ENCODE measurements around the gene IFT81.
"Not testable (repeated sequence)": the region's sequence is repeated elsewhere in the genome, so short reads cannot be mapped to it uniquely, and the experiment has no call there.

Gene IFT81

DNA sequence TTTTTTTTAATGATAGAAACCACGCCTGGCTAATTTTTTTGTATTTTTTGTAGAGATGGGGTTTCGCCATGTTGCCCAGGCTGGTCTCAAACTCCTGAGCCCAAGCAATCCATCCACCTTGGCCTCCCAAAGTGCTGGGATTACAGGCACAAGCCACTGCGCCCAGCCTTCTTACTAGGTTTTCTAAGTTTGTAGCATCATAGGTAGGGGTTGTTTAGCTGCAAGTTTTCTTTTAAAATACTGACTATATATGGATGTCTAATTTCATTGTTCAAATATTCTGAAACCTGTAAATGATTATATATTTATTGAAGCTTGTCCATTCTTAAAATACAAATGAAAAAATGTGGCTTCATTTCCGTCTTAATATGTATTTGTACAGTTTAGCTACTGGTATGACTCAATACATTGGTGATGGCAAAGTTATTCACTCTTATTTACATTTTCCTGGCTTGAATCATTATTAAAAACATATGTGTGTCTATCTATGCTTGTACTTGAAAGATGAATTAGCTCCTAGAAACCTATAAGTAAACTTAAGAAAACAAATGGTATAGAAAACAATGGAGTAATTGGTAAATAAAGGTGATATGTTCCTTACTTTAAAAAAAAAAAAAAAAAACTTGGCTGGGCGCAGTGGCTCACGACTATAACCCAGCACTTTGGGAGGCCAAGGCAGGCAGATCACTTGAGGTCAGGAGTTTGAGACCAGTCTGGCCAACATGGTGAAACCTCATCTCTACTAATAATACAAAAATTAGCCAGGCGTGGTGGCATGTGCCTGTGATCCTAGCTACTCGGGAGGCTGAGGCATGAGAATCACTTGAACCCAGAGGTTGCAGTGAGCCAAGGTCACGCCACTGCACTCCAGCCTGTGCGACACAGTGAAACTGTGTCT, 87.7 kb downstream of the IFT81 start:
- not testable (repeated sequence) for DNase-seq

- DNase-seq = no peak
Measured at GRCh38 chr12:110217996-110218674, 94.0 kb downstream of the IFT81 start.

GRCh38 chr12:110222027-110222426, 97.9 kb downstream of the IFT81 start:
- no peak for DNase-seq

DNA sequence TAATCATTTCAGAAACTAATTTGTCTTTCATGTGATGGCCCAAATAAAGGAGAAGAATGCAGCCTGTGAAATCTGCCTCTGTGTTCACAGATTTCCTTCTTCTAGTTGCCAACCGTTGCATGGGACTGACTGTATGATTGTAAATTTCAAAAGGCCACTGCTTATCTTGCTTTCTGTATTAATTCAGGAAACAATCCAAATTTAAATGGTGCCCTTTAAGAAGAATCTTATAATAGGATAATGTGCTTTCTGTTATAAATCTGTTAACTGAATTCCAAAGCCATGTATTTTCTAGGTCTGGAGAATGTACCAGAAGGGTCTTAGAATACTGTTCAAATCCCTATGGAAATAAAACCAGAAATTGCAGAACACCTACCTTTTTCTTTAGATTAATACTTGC, 98.3 kb downstream of the IFT81 start:
- no peak for DNase-seq

DNA sequence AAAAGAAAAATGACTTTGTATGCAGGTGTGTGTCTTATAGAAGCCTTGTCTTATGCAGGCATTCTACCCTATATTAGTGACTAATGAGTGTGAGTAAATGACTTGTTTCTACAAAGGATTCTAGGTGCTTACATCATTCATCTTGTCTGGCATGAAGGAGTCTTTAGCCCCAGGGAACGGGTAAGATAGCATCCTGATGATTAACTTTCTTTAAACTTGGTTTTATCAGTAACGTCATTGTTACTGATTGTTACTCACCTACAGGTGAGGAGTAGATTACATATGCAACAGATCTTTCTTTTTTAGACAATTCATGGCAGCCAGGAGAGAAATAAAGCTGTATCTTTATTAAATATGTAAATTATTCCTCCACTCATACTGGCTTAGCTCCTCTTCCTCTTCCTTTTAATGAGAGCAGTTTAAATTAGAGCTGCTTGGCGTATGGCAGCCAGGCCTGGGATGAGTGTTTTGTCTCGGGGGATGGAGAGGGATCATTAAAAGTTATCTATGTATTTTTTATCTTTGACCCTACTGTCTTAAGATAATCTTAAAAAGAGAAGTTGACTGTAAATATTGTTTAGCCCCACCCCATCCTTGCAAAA, 99.7 kb downstream of the IFT81 start:
- no peak for DNase-seq

- peak; percentile 42 for DNase-seq
Measured at GRCh38 chr12:110224379-110225304, 100.5 kb downstream of the IFT81 start.

DNA sequence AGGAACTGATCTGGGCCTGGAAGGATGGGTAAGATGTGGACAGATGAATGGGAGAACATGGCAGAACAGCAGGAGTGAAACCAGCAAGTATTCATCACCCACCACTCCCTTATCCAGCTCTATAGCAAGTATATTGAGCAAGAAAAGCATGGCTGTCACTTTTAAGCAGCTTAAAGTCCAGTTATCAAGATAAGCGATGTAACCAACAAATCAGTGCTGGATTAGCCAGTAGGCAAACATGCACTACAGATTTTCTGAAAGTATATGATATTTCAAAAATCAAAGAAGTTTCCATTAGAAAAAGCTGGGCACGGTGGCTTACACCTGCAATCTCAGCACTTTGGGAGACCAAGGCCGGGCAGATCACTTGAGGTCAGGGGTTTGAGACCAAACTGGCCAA, 103.0 kb downstream of the IFT81 start:
- DNase-seq = no peak

DNA sequence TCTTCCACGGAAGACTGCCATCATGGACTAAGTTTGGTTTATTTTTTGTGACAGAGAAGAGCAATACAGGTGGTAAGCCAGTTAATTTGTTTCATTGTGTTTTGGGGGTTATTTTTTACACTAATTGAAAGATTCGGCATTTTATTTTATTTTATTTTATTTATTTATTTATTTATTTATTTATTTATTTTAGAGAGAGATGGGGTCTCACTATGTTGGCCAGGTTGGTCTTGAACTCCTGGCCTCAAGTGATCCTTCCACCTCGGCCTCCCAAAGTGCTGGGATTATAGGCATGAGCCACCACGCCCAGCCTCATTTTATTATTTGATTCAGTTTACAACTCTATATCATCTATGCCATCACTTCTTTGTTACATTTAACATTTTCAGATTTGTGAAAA, 104.2 kb downstream of the IFT81 start:
- not testable (repeated sequence) for DNase-seq

DNA sequence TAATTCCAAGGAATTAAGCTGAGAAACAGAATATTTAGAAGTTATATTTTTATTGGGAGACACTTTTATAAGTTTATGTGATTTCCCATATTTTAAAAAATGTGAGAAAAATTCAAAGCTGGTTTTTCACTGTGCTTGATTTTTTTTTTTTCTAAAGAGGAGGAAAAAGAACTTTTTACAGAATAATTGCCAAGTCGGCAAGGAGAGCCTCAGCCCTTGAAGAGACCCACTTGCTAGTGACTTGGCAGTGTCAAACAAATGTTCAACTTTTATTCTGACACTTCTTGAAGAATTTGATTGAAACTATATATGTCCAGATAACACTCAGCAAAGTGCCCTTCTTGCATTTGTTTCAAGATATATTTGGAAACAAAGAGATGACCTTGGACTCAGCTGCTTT, 104.6 kb downstream of the IFT81 start:
- no peak for DNase-seq

DNA sequence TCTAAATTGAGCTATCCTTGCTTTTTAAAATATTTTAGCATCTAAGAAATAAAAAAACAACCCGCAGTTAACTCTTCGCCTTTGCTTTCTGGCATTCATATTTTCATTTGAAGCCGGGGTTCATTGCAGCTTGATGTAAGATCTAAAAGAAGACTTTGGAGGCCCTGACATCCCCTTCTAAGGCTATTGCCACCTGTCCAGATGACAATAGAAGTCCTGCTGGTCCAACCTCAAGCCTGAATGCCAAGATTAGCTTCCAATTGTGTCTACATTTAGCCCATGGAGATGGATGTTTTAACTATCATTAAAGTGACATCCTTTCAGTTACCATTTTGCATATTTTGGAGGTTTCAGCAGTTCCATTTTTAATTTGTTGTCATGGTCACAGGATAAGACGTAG, 105.3 kb downstream of the IFT81 start:
- no peak for DNase-seq

GRCh38 chr12:110230655-110231054, 106.5 kb downstream of the IFT81 start:
- no peak for DNase-seq

- no peak for DNase-seq
Measured at GRCh38 chr12:110233212-110233903, 109.2 kb downstream of the IFT81 start.

- no peak for DNase-seq
Measured at GRCh38 chr12:110234331-110234751, 110.2 kb downstream of the IFT81 start.

GRCh38 chr12:110234755-110235154, 110.6 kb downstream of the IFT81 start:
- no peak for DNase-seq

DNA sequence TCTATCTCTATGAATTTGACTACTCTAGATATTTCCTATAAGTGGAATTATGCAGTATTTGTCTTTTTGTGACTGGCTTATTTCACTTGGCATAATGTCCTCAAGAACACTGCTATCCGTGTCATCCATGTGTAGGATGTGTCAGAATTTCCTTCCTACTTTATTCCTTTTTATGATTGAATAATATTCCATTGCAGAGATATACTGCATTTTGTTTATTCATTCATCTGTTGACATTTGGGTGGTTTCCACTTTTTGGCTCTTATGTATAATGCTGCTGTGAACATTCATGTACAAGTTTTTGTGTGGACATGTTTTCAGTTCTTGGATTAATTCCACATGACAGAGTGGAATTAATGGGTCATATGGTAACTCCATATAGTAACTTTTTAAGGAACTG, 111.2 kb downstream of the IFT81 start:
- no peak for DNase-seq

DNA sequence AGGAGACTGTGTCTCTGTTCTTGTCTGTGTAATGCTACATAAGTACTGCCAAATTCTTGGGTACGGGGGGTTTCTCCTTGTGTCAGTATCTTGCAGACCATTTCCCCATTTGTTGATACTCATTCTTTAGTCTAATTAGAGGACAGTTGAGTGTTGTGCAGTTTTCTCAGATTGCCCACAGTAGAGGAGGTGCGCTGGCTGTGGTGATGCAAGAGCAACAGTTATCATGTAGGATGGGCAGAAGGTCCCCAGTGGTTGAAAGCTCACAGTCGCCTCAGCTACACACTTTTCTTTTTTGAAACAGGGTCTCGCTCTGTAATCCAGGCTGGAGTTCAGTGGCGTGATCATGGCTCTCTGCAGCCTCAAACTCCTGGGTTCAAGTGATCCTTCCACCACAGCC, 119.1 kb downstream of the IFT81 start:
- no peak for DNase-seq

- no peak for DNase-seq
Measured at GRCh38 chr12:110244372-110244771, 120.2 kb downstream of the IFT81 start.

DNA sequence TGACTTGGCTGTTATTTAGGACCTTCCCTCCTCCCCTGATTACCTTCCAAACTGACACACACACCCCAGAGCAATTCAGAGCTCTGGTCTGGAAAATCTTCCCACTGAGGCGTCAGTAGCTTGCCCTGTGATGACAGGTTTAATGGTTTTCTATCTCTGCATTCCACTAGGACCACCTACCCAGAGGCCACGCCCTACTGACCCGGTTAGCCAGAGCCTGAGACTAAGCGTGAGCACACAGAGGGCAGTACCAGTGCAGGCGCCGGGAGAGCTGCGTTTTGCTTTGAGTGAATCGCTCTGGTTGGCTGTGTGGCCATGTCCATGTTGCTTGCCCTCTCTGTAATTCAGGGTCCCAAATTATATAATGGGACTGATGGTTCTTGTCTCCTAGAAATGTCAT, 120.7 kb downstream of the IFT81 start:
- DNase-seq = no peak

DNA sequence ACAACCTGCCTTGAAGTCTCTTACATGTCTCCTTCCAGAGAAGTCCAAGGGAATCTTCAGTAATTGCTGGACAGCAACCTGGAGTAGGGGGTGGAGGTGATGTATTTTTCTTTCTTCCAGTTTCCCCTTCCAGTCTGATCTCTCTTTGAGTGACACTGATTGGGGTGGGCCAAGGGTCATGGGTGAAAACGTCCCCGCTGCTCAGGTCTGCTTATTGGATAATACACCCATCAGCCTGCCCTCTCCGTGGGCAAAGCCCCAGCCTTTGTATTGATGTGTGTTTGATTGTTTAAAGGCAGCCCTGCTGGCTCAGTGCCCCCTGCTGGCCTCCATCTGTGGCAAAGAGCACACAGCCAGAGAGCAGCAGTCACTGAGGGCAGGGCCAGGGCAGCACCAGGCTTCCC, 121.2 kb downstream of the IFT81 start:
- no peak for DNase-seq

DNA sequence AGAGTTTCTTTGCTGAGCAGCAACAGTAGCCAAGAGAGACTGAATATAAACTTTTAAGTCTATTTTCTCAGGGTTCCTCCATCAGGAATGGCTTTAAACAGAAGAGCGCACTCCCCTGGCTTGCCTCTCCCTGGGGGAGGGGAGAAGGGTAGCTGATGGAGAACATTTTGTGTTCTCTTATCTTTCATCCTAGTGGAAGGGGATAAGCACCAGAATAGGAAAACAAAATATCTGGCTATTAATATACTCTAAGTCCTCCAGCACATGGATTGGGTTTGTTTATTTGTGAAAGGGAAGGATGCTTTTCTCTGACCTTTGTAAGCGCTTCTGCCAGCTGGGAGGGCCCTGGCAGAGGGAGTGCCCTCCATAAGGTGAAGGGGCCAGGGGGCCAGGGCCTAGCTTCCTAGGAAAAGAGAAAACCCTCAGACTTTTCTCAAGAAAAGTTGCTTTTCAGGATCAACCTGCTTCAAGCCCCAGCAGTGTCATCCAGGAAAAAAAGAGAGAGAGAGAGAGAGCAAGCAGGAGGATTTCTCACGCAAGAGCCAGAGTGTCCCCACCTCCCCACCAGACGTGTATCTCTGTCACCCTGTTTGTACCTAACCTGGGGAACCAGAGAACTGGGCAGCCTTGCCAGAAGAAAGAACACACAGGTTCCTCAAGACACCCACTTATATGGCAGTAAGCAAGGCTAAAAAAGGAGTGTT, 122.6 kb downstream of the IFT81 start:
- no peak for DNase-seq

- no peak for DNase-seq
Measured at GRCh38 chr12:110247340-110248095, 123.4 kb downstream of the IFT81 start.

Data from femur (tissue), 1 donor.